A673 (cell line): ENCODE results near the gene LAMB2.

ENCODE experiments used
- CTCF ChIP-seq: fragments of 300-800, 200-600 bp; sonication (generic); conservative IDR thresholded peaks from 2 replicates; pipeline ENCODE4 v1.5.1; 2017; ENCODE audit warnings: low read depth, mild to moderate bottlenecking, antibody characterized with exemption, low read length, moderate library complexity, mixed read lengths
- EZH2 ChIP-seq: fragments of 200-600 bp; sonication (generic); IDR thresholded peaks from 2 replicates; pipeline ENCODE4 v1.6.1; 2017; ENCODE audit warnings: borderline replicate concordance, low read depth, mild to moderate bottlenecking, mixed read lengths, antibody characterized with exemption, low read length; ENCODE audit not compliant: poor library complexity, severe bottlenecking

GRCh38 chr3:49122451-49122850, 10.4 kb downstream of the LAMB2 start:
- TF ChIP-seq EZH2 = no peak
- no peak for TF ChIP-seq CTCF
